Stimulated activated CD4-positive, alpha-beta T cell treated with anti-CD3 and anti-CD28 coated beads, TNF-alpha, amount 100 ng/mL, for 4 hours (primary cell): Measurements from ENCODE around the gene TNNT2.

Experiments
- DNase-seq, 3 experiments: peaks; one replicate each; pipeline ENCODE4 v3.0.0-alpha.2; 2020; ENCODE audit warnings: low read depth in 3 of 3

Gene TNNT2

DNA sequence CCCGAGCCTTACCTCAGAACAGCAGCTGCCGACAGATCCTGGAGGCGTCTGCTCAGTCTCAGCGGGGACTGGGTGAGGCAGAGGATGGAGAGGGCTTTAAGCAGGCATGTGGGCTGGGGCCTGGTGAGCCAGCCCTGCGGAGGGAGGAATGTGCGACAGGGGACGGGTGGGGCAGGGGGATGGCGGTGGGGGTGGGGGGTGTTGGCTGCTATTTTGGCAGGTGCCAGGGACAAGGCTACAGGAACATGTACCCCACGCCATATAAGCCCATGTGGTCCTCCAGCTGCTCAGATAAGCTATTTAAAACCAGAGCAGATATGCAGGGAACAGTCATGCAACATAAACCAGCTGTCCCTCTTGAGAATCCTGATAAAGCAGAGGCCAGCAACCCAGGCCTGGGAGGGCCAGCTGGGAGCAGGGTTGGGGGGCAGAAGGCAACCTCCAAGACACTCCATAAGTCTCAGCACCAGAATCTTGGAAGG lies at the start of gene TNNT2:
TSS of gene TNNT2 (minus strand) at position 70 of the 482 bp plus-strand sequence. CDS start 4,426 bp downstream, outside the sequence.
- DNase-seq: no peak

- DNase-seq: no peak
Measured at GRCh38 chr1:201426479-201427310, 49.2 kb upstream of the TNNT2 start.

DNA sequence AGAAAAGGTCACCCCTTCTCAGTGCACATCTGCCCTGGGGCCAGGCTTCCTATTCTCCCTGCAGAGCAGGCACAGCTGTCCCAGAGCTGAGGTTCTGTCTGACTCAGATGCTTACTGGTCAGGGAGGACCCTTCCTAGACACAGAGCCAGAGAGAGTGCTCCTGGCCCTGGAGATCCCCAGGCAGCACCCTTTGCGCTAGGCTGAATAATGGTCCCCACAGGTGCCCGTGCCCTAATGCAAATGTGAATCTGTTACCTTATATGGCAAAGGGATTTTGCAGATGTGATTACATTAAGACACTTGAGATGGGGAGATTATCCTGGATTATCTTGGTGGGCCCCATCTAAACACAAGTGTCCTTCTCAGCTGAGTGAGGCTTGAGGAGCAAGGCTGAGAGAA lies 46.7 kb upstream of the TNNT2 start:
- no peak for DNase-seq

GRCh38 chr1:201423655-201424054 lies 46.2 kb upstream of the TNNT2 start:
- no peak for DNase-seq

GRCh38 chr1:201422436-201423030 lies 45.1 kb upstream of the TNNT2 start:
- no peak for DNase-seq

GRCh38 chr1:201422026-201422425 lies 44.5 kb upstream of the TNNT2 start:
- no peak for DNase-seq

DNA sequence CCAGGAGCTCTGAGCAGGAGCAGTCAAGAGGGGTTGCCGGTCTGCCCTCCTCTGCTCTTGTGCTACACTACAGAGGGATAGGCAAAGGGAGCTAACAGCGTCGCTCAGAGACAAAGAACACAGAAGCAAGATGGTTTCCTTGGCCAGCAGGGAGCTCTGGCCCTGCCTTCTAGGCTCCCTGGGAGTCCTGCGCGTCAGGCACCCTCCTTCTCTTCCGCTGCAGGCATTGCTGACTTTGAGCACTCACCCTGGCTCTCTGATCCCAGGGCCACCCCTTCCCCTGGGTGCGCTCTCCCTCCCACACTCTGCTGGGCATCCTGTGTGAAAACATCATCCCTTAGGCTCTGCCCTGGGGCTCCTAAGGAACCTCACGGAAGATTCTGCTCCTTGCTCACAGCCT lies 43.6 kb upstream of the TNNT2 start:
- DNase-seq: no peak

DNA sequence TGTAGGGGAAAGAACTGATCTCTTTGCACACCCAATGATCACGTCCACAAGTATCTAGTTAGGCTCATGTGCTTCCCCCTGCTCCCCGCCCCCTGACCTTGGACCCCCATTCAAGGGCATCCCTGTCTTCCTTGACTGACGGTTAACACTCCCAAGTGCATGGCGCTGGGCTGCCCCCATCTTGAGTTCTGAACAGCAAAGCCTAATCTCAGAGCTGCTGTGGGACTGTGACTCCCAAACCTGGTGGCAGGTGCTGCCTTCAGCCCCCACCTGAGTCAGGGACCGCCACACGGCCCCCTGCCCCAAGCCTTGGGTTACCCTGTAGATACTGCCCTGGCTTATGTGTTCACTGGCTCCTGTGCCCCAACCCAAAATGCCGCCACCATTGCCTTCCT lies 43.1 kb upstream of the TNNT2 start:
- DNase-seq: no peak

- DNase-seq: no peak
Measured at GRCh38 chr1:201419746-201420607, 42.5 kb upstream of the TNNT2 start.

- no peak for DNase-seq
Measured at GRCh38 chr1:201419256-201419655, 41.8 kb upstream of the TNNT2 start.

DNA sequence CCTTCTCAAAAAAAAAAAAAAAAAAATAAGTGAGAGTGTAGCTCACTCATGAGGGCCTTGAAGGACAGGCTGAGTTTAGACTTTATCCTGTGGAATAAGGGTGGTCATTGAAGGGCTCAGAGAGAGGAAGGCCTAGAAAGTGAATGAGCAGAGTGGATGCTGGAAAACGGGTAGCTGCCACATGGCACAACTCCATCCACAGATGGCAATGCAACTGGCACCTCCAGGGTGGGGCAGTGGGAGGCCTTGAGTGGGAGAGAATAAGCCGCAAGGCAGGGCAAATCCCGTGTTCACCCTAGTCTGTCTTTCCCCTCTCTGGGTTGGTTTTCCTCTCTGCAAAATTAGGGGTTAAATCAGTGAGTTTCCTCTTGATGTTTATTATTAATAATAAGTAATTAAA lies 41.0 kb upstream of the TNNT2 start:
- no peak for DNase-seq

GRCh38 chr1:201414051-201414738 lies 36.7 kb upstream of the TNNT2 start:
- no peak for DNase-seq

DNA sequence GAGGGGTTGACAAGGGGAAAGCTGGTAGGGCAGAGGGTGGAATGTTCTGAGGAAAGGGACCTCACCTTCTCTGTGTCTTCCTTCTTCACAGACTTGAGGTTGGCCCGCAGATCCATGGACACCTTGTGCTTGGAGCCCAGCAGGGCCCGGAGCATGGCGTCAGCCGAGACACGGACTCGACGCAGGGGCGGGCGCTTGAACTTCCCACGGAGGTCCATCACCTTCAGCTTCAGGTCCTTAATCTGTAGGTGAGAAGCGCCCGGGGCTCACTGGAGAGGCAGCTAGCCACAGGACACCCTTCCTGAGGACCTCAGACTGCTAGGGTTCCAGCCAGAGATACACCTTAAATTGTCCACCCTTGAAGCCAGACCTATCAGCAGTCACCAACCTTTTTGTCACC lies 33.8 kb upstream of the TNNT2 start:
- DNase-seq: no peak

GRCh38 chr1:201409440-201409839 lies 32.0 kb upstream of the TNNT2 start:
- DNase-seq: no peak

DNA sequence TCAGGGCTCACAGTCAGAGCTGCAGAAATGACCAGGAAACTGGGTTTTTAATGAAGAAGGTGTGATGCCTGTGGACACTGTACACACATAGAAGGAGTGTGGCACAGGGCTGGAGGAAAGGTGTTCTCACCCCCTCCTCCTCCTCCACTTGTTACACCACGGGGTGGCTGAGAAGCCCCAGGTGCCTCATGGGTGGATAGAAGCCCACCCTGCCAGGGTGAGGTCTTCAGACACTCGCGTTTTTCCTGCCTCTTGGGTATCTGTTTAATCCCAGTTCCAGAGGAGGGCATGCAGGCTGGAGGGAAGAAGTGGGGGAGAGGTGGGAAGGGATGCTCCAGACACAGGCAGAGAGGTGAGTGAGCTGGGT lies 31.3 kb upstream of the TNNT2 start:
- DNase-seq: no peak

GRCh38 chr1:201408176-201408833 lies 30.8 kb upstream of the TNNT2 start:
- peak; percentile 15 to 51 (median 42) for DNase-seq

- no peak for DNase-seq
Measured at GRCh38 chr1:201406831-201407406, 29.4 kb upstream of the TNNT2 start.

DNA sequence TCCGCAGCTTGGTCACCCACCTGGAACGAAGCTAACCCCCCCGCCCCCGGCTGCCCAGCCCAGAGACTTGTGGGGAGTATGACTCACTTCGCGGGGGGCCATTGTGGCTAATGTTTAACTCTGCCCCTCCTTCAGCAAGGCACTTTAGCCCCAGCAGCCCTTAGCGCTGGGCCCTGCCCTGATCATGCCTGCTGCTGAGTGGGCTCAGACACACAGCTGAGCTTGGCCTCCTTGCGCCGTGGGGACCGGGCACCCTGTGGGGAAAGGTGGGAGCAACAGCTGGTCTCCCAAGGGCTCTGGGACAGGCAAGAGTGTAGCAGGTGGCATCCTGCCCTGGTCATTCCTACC lies 28.0 kb upstream of the TNNT2 start:
- DNase-seq: no peak

DNA sequence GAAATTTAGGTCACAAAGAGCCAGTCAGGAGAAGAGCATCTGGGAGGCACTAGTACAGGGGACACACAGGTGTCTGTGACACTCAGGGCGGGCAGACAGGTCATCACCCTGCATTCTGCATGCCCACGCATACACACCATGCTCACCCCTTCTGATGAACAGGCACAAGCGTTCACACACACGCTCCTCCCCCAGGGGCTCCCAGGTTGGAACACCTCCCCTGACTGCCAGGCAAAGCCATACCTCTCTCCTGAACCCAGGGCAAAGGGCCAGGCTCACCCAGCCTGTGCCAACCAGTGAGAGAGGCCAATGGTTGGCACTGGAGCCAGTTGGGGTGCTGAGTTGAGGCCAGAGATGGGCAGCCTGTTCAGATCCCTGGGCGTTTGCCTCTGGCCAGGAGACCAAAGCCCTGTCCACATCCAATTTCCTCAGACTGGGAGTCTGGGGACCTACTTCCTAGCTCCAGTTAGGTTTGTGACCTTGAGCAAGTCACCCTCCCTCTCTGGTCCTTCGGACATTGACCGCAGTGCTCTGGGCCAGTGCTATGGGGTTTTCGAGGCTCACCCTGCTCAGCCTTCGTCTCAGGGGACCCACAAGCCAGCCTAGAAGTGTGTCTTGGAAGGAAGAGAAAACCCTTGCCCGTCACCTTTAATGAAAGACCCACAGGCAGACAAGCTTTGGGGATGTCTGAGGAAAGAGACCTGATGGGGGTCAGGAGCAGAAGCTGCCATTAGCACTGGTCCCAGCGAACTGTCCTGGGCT lies 27.4 kb upstream of the TNNT2 start:
- no peak for DNase-seq

GRCh38 chr1:201404055-201404454 lies 26.6 kb upstream of the TNNT2 start:
- DNase-seq: no peak
